ENCODE results near the gene GALNT10. TPM values are rescaled to one million over a fixed set of nuclear protein-coding genes. Genes with fewer than 3 reads are reported as not detected.

The GALNT10 gene
- total RNA-seq, 1 donor from 2014 or later: 96.1 TPM

DNA sequence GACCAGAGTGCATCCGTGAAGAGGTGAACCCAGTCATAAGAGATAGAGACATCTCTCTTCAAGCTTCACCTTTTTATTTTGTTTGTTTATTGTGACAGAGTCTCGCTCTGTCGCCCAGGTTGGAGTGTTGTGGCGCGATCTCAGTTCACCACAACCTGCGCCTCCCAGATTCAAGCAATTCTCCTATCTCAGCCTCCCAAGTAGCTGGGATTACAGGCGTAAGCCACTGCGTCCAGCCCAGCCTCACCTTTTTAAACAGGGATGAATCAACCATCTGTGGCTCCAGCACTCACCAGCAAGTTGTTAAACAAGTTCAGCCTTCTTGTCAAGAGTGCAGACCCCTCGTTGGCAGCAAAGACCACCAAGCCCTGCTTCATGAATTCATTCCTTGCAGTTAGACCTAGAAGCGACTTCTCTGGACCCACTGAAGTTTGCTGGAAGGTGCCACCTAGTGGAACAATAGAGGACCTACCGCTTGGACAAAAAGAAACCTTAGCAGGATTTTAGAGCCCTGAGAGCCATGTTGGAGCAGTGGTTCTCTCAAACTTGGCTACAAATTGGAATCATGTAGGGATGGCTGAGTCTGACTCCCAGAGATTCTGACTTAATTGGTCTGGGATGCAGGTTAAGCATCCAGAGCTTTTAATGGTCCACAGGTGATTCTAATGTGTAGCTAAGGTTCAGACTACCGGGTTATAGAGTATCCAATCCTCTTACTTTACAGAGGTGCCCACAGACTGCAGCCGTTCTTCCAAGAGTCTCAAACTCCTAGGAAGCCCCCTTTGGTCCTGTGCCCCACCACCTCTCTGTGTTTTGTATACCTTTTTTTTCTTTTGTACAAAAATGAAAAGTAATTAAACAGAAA lies 10.5 kb upstream of the GALNT10 start:
- Histone ChIP-seq H3K79me2 (ENCODE audit: insufficient read depth, low read length) (no peaks in the 10 kb centered on the region), H3K9ac (ENCODE audit: low read length) (no peak overlapping the region), H3K36me3 (ENCODE audit: insufficient read depth, low read length) (no peaks in the 10 kb centered on the region), H2AFZ (ENCODE audit: low read depth, low read length) (no peak overlapping the region), H3K4me1 (ENCODE audit: insufficient read depth, low read length) (no peaks in the 10 kb centered on the region), H3K27ac (ENCODE audit: low read depth, low read length) (no peak overlapping the region), H3K4me2 (ENCODE audit: low read length) (no peak overlapping the region), H3K27me3 (ENCODE audit: insufficient read depth, low read length) (peaks cover 4% of the 10 kb centered on the region), H3K4me3 (ENCODE audit: insufficient read depth, low read depth, low read length) (no peak overlapping the region), H3K9me3 (ENCODE audit: insufficient read depth, low read depth, low read length) (no peaks in the 10 kb centered on the region), H4K20me1 (ENCODE audit: insufficient read depth, low read length) (no peaks in the 10 kb centered on the region)
- H3K27me3 Mint-ChIP-seq (ENCODE audit: low read depth, unreplicated experiment): peaks cover 27% of the 10 kb centered on the region
- no peak for DNase-seq (ENCODE audit: low read depth)
- H3K4me3 Mint-ChIP-seq (ENCODE audit: unreplicated experiment): no peak overlapping the region
- H3K36me3 Mint-ChIP-seq (ENCODE audit: low read depth, unreplicated experiment): no peaks in the 10 kb centered on the region
- TF ChIP-seq EZH2 (IDR thresholded peaks at IDR 0.05; ENCODE audit: insufficient read depth, low read length): no peak
- TF ChIP-seq, protein P1, sequence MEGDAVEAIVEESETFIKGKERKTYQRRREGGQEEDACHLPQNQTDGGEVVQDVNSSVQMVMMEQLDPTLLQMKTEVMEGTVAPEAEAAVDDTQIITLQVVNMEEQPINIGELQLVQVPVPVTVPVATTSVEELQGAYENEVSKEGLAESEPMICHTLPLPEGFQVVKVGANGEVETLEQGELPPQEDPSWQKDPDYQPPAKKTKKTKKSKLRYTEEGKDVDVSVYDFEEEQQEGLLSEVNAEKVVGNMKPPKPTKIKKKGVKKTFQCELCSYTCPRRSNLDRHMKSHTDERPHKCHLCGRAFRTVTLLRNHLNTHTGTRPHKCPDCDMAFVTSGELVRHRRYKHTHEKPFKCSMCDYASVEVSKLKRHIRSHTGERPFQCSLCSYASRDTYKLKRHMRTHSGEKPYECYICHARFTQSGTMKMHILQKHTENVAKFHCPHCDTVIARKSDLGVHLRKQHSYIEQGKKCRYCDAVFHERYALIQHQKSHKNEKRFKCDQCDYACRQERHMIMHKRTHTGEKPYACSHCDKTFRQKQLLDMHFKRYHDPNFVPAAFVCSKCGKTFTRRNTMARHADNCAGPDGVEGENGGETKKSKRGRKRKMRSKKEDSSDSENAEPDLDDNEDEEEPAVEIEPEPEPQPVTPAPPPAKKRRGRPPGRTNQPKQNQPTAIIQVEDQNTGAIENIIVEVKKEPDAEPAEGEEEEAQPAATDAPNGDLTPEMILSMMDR (IDR thresholded peaks at IDR 0.05; ENCODE audit: insufficient read depth, low read depth, low read length): peak; percentile 82
- H3K4me1 Mint-ChIP-seq (ENCODE audit: low read depth, unreplicated experiment): no peaks in the 10 kb centered on the region
- no peak overlapping the region for H3K27ac Mint-ChIP-seq (ENCODE audit: unreplicated experiment)
- FAIRE-seq: no peak
- H3K9me3 Mint-ChIP-seq (ENCODE audit: unreplicated experiment): no peaks in the 10 kb centered on the region

DNA sequence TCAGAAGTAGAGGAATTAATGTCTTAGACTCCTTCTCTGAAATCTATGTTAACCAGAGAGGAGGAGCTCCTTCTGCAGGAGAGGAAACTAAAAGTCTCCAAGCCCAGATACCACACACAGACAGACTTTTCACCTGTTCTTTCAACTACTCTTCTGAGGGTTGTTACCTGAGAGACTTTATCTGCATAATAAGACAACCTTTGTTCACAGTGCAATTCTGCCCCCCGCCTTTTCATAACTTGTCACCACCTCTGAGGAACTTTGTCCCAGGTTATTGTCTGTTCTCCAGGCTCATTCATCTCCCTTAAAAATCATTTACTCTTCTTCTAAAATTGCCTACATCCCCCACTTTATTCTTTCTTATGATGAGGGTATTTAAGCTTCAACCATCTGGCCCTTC lies 9.4 kb upstream of the GALNT10 start:
- Mint-ChIP-seq H3K9me3 (ENCODE audit: unreplicated experiment) (no peaks in the 10 kb centered on the region), H3K4me1 (ENCODE audit: low read depth, unreplicated experiment) (no peaks in the 10 kb centered on the region), H3K27me3 (ENCODE audit: low read depth, unreplicated experiment) (peaks cover 35% of the 10 kb centered on the region), H3K36me3 (ENCODE audit: low read depth, unreplicated experiment) (no peaks in the 10 kb centered on the region), H3K27ac (ENCODE audit: unreplicated experiment) (no peak overlapping the region), H3K4me3 (ENCODE audit: unreplicated experiment) (no peak overlapping the region)
- H3K27ac ChIP-seq (ENCODE audit: low read depth, low read length): no peak overlapping the region
- no peaks in the 10 kb centered on the region for H4K20me1 ChIP-seq (ENCODE audit: insufficient read depth, low read length)
- no peak overlapping the region for H3K4me3 ChIP-seq (ENCODE audit: insufficient read depth, low read depth, low read length)
- H3K4me1 ChIP-seq (ENCODE audit: insufficient read depth, low read length): no peaks in the 10 kb centered on the region
- no peak for DNase-seq (ENCODE audit: low read depth)
- TF ChIP-seq, protein P1 (IDR thresholded peaks at IDR 0.05; ENCODE audit: insufficient read depth, low read depth, low read length): no peak
- no peak for TF ChIP-seq EZH2 (IDR thresholded peaks at IDR 0.05; ENCODE audit: insufficient read depth, low read length)
- no peak for FAIRE-seq
- peaks cover 3% of the 10 kb centered on the region for H3K27me3 ChIP-seq (ENCODE audit: insufficient read depth, low read length)
- H3K9me3 ChIP-seq (ENCODE audit: insufficient read depth, low read depth, low read length): no peaks in the 10 kb centered on the region
- H3K4me2 ChIP-seq (ENCODE audit: low read length): no peak overlapping the region
- H3K9ac ChIP-seq (ENCODE audit: low read length): no peak overlapping the region
- H3K79me2 ChIP-seq (ENCODE audit: insufficient read depth, low read length): no peaks in the 10 kb centered on the region
- no peaks in the 10 kb centered on the region for H3K36me3 ChIP-seq (ENCODE audit: insufficient read depth, low read length)
- H2AFZ ChIP-seq (ENCODE audit: low read depth, low read length): no peak overlapping the region
